Smooth muscle cell (in vitro differentiated cells): ENCODE data around the gene THOC2. TPM values are rescaled to one million over a fixed set of nuclear protein-coding genes. Genes with fewer than 3 reads are reported as not detected.
"Not testable (repeated sequence)": the region's sequence is repeated elsewhere in the genome, so short reads cannot be mapped to it uniquely, and the experiment has no call there.

Experiments
- DNase-seq: peaks from one replicate; lab custom pipeline; 2025; ENCODE audit not compliant: unreplicated experiment; lab: John Stamatoyannopoulos, UW
- H2AFZ ChIP-seq: fragments of 200-600 bp; sonication (generic); 2 replicates; pipeline ENCODE4 v1.6.0; 2016; ENCODE audit warnings: antibody characterized with exemption, low read depth, mild to moderate bottlenecking
- H3F3A ChIP-seq: fragments of 200-600 bp; sonication (generic); 2 replicates; pipeline ENCODE4 v1.6.0; 2017; ENCODE audit warnings: antibody characterized with exemption, low read depth
- H3K27ac ChIP-seq: fragments of 200-600 bp; sonication (generic); 2 replicates; pipeline ENCODE4 v1.5.1; 2016; ENCODE audit warnings: low read depth, mild to moderate bottlenecking
- H3K27me3 ChIP-seq: fragments of 200-600 bp; sonication (generic); 2 replicates; pipeline ENCODE4 v1.6.1; 2016; ENCODE audit warnings: low read depth, mild to moderate bottlenecking
- H3K36me3 ChIP-seq: fragments of 200-600 bp; sonication (generic); 2 replicates; pipeline ENCODE4 v1.5.1; 2016; ENCODE audit warnings: low read depth
- H3K4me1 ChIP-seq: fragments of 200-600 bp; sonication (generic); 2 replicates; pipeline ENCODE4 v1.5.1; 2016; ENCODE audit warnings: low read depth
- H3K4me2 ChIP-seq: fragments of 200-600 bp; sonication (generic); 2 replicates; pipeline ENCODE4 v1.6.0; 2016; ENCODE audit warnings: mild to moderate bottlenecking
- H3K4me3 ChIP-seq: fragments of 200-600 bp; sonication (generic); 2 replicates; pipeline ENCODE4 v1.5.1; 2016; ENCODE audit warnings: mild to moderate bottlenecking
- H3K79me2 ChIP-seq: fragments of 200-600 bp; sonication (generic); 2 replicates; pipeline ENCODE4 v1.6.0; 2016; ENCODE audit warnings: low read depth, mild to moderate bottlenecking
- H3K9ac ChIP-seq: fragments of 200-600 bp; sonication (generic); 2 replicates; pipeline ENCODE4 v1.6.0; 2016; ENCODE audit warnings: low read depth
- H3K9me3 ChIP-seq: fragments of 200-600 bp; sonication (generic); replicated peaks from 2 replicates; pipeline ENCODE4 v1.5.1; 2016; ENCODE audit warnings: low read depth
- H4K20me1 ChIP-seq: fragments of 200-600 bp; sonication (generic); 2 replicates; pipeline ENCODE4 v1.6.0; 2016; ENCODE audit warnings: low read depth
- WGBS: methylation state at CpG from one replicate; pipeline ENCODE4 v1.1.7; 2016; ENCODE audit warnings: low lambda C conversion rate; 5-methylcytosine and 5-hydroxymethylcytosine counted together
- polyA plus RNA-seq: library from polyadenylated mRNA; unstranded; fragments of >200 nt; fragmentation: Nextera tagmentation; extraction: Ambion mirVana; gene quantifications from 2 replicates; pipeline ENCODE4 v1.2.1, GENCODE V29; 2016
- total RNA-seq: library from RNA; depleted of rRNA; stranded (reverse); fragments of >200 nt; gene quantifications from 2 replicates; pipeline ENCODE4 v1.2.3, GENCODE V29; 2014
- TF ChIP-seq, protein P1 (sequence below): fragments of 200-600 bp; sonication (generic); IDR thresholded peaks from 2 replicates; pipeline ENCODE4 v1.5.1; 2017; ENCODE audit warnings: borderline replicate concordance, mild to moderate bottlenecking, antibody characterized with exemption; ENCODE audit not compliant: insufficient read depth, poor library complexity, severe bottlenecking

Gene THOC2
- total and polyA plus RNA-seq, 2 experiments from 2014 or later = 56.8 to 115 TPM

DNA sequence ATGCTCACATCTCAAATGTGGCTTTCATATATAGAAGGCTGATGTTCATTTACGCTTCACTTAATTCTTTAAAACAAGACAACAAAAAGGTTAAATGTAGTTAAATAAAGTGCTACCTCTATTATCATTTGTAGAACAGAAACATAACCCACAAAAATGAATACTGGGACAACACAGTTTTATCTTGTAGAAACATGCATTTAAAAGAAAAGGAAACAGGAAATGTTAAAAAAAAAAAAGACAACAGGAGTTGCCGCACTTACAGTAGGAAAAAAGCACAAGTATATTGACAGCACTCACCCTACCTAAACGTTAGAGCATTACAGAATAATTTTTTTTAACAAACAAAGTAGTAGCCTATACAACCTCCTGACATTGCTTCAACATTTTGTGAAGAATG is 4.8 kb downstream of the THOC2 start:
- no peaks in the 10 kb centered on the region for H3K4me1 ChIP-seq
- no peak overlapping the region for H3K4me2 ChIP-seq

GRCh38 chrX:123722193-123722592 is 10.7 kb downstream of the THOC2 start:
- not testable (repeated sequence) for H3K9me3 ChIP-seq, H3F3A ChIP-seq, H3K36me3 ChIP-seq, H3K27me3 ChIP-seq, H3K4me1 ChIP-seq, H2AFZ ChIP-seq, H3K4me2 ChIP-seq, DNase-seq, H3K27ac ChIP-seq, H3K4me3 ChIP-seq, H3K9ac ChIP-seq
- WGBS = 95% methylated on average over 1 of the region's 1 CpG
- Histone ChIP-seq H4K20me1 (peaks cover 92% of the 10 kb centered on the region), H3K79me2 (peaks cover 99% of the 10 kb centered on the region)

More for the DNA sequence above, 4.8 kb downstream of the THOC2 start:
- DNase-seq = no peak
- no peak overlapping the region for H3K9ac ChIP-seq
- H4K20me1 ChIP-seq = peaks cover 83% of the 10 kb centered on the region
- H3K9me3 ChIP-seq = peaks cover 3% of the 10 kb centered on the region
- TF ChIP-seq, protein P1, sequence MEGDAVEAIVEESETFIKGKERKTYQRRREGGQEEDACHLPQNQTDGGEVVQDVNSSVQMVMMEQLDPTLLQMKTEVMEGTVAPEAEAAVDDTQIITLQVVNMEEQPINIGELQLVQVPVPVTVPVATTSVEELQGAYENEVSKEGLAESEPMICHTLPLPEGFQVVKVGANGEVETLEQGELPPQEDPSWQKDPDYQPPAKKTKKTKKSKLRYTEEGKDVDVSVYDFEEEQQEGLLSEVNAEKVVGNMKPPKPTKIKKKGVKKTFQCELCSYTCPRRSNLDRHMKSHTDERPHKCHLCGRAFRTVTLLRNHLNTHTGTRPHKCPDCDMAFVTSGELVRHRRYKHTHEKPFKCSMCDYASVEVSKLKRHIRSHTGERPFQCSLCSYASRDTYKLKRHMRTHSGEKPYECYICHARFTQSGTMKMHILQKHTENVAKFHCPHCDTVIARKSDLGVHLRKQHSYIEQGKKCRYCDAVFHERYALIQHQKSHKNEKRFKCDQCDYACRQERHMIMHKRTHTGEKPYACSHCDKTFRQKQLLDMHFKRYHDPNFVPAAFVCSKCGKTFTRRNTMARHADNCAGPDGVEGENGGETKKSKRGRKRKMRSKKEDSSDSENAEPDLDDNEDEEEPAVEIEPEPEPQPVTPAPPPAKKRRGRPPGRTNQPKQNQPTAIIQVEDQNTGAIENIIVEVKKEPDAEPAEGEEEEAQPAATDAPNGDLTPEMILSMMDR = no peak
- no peaks in the 10 kb centered on the region for H3K36me3 ChIP-seq
- no peak overlapping the region for H3K4me3 ChIP-seq
- no peak overlapping the region for H3K27ac ChIP-seq
- H3K27me3 ChIP-seq = no peaks in the 10 kb centered on the region
- H3K79me2 ChIP-seq = peaks cover 86% of the 10 kb centered on the region
- 64% methylated on average over 3 of the region's 3 CpGs for WGBS
- H2AFZ ChIP-seq = no peak overlapping the region
- H3F3A ChIP-seq = no peaks in the 10 kb centered on the region

DNA sequence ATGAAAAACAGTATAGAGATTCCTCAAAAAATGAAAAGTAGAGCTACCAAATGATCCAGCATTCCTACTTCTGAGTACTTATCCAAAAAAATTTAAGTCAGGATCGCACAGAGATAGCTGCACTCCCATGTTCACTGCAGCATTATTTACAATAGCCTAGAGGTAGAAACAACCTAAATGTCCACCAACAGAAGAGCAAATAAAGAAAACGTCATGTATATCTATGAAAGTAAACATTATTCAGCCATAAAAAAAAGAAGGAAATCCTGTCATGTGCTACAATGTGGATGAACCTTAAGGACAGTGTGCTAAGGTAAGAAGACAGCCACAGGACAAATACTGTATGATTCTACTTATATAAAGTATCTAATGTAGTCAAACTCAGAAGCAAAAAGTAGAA is 12.4 kb downstream of the THOC2 start:
- 70% methylated on average over 2 of the region's 2 CpGs for WGBS

DNA sequence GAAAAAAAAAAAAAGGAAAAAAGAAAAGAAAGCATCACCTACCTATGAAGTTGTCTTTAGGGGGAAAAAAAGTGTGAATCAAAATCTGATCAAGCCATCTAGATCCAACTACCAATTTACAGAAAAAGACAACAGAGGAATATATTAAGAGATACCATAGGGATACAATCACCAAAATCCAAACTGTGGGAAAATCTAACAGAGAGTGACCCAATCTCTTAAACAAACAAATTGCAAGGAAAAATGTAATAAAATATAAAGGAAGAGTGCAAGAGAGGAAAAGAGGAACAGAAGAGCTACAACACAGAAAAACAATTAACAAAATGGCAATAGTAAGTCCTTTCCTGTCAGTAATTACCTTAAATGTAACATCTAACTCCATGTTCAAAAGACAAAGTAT is 19.0 kb downstream of the THOC2 start:
- H3F3A ChIP-seq = no peaks in the 10 kb centered on the region
- H3K4me2 ChIP-seq = no peak overlapping the region
- no peaks in the 10 kb centered on the region for H3K36me3 ChIP-seq
- peaks cover 88% of the 10 kb centered on the region for H3K79me2 ChIP-seq
- no peak overlapping the region for H3K4me3 ChIP-seq
- no peak overlapping the region for H3K27ac ChIP-seq
- H3K27me3 ChIP-seq = no peaks in the 10 kb centered on the region
- peaks cover 68% of the 10 kb centered on the region for H4K20me1 ChIP-seq
- H3K9me3 ChIP-seq = no peaks in the 10 kb centered on the region
- H3K4me1 ChIP-seq = no peaks in the 10 kb centered on the region
- H2AFZ ChIP-seq = no peak overlapping the region
- TF ChIP-seq, protein P1 = no peak
- no peak overlapping the region for H3K9ac ChIP-seq
- no peak for DNase-seq

More for the DNA sequence above, 12.4 kb downstream of the THOC2 start:
- Histone ChIP-seq H3K4me2 (no peak overlapping the region), H3K27ac (no peak overlapping the region), H3K79me2 (peaks cover 99% of the 10 kb centered on the region), H3K9ac (no peak overlapping the region), H2AFZ (no peak overlapping the region), H3F3A (no peaks in the 10 kb centered on the region), H3K4me1 (no peaks in the 10 kb centered on the region), H4K20me1 (peaks cover 88% of the 10 kb centered on the region), H3K4me3 (no peak overlapping the region), H3K36me3 (no peaks in the 10 kb centered on the region), H3K9me3 (peaks cover 3% of the 10 kb centered on the region), H3K27me3 (no peaks in the 10 kb centered on the region)
- DNase-seq = no peak
- TF ChIP-seq, protein P1 = no peak
